OCI-M1 (cell line): ENCODE data around the gene PKP3.
"Not testable (repeated sequence)": the region's sequence is repeated elsewhere in the genome, so short reads cannot be mapped to it uniquely, and the experiment has no call there.

Source experiments
- DNase-seq: peaks from one replicate; lab custom pipeline; 2025; lab: John Stamatoyannopoulos, UW

The PKP3 gene

DNA sequence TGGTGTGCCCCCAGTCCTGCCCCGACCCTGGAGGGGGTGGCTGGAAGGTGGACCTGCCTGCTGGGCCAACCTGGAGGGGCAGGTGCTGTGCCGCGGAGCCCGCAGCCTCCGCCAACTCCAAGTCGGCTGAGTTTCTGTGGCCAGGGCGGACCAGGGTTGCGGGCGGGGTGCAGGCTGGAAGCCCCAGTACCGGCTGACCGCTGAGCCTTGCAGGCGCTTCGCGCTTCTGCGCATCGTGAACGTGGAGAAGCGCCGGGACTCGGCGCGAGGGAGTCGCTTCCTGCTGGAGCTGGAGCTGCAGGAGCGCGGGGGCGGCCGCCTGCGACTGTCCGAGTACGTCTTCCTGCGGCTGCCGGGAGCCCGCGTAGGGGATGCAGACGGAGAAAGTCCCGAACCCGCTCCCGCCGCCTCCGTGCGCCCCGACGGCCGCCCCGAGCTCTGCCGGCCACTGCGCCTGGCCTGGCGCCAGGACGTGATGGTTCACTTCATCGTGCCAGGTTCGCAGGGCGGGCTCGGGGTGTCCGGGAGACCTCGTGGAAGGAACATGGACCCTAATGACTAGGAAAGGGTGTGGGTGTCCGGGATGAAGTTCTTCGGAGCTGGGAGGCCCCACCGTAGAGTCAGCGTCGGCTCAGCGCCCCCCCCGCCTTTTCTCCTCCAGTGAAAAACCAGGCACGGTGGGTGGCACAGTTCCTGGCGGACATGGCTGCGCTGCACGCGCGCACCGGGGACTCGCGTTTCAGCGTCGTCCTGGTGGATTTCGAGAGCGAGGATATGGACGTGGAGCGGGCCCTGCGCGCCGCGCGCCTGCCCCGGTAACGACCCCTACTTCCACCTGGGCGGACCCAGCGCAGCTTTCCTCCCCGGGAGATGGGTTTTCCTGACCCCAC is 14.6 kb upstream of the PKP3 start:
- no peak for DNase-seq

DNA sequence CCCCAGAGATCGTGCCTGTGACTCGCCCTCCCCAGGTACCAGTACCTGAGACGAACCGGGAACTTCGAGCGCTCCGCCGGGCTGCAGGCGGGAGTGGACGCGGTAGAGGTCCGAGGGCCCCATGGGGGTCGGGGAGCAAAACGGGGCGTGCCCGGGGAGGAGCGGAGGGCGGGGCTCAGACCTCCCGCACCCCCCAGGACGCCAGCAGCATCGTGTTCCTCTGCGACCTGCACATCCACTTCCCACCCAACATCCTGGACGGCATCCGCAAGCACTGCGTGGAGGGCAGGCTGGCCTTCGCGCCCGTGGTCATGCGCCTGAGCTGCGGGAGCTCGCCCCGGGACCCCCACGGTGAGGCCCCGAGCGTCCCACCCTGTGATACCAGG is 13.9 kb upstream of the PKP3 start:
- DNase-seq: no peak

DNA sequence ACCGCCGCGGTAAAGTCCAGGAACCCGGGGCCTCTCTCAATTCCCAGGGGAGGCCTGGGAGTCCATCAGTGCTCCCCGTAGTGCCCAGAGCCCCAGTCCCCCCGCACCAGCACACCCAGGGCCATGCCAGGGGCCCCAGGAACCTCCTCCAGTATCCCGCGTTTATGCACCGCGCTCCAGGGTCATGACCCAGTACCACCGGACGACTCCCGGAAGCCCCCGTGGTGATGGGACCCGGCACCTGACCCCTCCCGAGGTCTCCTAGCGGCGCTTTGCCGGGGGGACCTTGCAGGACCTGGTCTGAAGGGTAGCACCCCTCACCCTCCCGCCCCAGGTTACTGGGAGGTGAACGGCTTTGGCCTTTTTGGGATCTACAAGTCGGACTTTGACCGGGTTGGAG is 13.5 kb upstream of the PKP3 start:
- DNase-seq: no peak

DNA sequence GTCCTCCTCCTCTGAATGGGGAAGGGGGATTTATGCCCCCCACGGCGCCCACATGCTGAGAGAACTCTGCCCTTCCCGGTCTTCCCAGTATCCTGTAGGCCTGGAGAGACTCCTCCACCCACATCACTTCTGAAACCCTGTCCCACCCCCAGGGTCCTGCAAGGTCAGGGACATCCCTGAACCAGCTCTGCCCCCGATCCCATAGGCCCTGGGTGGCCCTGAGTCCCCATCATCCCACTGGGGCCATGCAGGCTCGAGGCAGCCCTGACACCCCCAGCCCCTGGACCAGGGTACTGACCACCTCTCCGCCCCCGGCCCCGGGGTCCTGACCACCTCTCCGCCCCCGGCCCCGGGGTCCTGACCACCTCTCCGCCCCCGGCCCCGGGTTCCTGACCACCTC is 13.0 kb upstream of the PKP3 start:
- no peak for DNase-seq

DNA sequence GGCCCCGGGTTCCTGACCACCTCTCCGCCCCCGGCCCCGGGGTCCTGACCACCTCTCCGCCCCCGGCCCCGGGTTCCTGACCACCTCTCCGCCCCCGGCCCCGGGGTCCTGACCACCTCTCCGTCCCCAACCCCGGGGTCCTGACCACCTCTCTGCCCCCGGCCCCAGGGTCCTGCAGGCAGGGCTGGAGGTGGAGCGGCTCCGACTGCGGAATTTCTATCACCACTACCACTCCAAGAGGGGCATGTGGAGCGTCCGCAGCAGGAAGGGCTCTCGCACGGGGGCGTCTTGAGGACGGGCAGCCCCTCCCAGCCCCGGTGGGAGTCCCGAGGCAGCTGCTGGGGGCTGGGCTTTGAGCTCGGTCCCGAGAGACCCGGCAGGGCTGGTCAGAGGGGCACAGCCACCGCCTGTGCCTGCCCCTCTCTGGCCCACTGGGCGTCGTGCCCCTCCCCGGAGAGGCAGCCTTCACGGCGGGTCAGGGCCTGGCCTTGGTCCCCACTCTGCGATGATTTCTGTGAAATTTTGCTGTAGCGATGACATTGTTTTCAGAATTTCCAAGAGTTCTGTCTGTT is 12.4 kb upstream of the PKP3 start:
- no peak for DNase-seq

DNA sequence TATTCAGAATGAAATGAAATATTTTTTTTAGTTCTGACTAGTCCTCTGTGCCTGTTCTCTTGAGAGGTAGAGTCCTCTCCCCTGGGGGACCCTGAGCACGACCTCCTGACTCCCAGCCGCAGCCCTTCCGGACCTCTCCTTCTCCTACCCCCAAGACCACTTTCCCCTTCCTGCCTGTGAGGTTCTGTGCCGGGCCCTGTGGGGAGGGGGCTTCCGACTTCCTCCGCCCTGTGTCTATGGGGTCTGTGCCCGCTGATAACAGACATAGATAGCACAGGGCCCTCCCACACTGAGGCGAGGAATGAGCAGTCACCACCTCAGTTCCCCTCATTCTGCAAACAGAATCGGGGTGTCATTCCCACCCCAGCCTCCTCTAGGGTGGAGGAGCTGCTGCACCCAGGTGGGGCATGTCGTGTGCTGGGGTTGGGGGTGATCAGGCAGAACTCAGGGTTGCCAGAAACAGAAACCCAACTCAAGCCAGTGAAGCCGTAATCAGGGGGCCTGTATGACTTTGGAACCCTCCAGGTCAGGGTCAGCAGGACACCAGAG is 11.9 kb upstream of the PKP3 start:
- DNase-seq: no peak

DNA sequence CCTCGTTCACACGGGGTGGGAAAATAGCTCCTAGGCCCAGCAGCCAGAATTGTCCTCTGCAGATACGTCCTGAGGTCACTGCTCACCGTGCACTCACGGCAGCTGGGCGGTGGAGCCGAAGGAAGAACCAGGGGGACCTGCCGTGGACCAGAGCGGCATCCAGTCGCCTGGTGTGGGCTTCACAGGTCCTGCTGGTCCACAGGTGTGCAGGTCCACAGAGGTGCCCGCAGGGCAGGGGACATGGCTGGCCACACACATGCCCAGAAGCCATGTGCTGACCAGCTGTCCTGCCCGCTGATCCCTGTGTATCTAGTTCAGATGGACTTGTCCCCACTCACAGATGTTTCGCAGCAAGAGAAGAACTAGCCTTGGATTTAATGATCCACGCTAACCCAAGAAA is 10.6 kb upstream of the PKP3 start:
- DNase-seq: no peak

DNA sequence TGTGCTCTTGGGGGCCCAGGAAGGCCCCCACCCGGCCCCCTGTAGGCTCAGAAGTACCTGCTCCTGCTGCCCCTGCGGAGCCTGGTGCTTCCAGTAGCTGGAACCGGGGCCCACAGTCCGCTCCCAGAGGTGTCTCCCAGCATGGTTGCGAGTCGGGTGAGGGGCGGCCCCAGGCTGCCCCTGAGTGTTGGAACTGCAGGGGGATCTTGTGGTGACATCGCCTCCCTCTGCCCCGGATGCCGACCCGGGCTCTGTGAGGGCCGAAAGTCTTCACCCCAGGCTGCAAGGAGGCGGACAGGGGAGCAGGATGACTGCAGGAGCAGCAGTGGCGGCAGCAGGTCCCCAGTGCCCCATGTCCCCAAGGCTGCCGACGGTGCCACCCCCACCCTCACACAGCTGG is 9.5 kb upstream of the PKP3 start:
- no peak for DNase-seq

DNA sequence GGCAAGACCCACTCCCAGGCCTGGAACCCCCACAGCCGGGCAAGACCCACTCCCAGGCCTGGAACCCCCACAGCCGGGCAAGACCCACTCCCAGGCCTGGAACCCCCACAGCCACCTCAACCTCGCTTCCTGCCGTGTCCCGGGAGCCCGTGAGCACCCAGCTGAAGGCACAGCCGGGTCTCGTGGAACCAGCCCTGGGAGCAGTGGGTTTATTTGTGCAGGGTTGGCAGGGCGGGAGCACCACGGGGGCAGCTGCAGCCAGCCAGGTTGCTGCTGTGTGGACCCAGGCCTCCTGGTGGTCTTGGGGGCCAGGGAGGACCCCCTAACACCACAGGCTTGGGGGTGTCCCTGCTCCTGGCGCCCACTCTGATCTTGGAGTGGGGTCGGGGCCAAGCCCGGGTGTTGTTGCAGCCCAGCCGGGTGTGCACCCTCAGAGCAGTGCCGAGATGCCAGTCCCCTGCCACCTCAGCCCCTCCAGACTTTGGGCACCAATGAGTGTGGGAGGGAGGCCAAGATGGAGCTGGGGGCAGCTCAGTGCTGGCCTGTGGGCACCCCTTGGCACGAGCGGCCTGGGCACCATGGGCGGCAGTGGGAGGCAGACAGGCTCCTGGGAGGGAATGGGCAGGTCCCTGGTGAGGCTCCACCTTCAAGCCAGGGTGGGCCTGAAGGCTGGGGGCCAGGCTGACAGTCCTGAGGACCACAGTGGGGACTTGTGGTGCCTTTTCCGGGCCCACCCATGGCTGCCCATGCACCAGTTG is 8.2 kb upstream of the PKP3 start:
- no peak for DNase-seq

DNA sequence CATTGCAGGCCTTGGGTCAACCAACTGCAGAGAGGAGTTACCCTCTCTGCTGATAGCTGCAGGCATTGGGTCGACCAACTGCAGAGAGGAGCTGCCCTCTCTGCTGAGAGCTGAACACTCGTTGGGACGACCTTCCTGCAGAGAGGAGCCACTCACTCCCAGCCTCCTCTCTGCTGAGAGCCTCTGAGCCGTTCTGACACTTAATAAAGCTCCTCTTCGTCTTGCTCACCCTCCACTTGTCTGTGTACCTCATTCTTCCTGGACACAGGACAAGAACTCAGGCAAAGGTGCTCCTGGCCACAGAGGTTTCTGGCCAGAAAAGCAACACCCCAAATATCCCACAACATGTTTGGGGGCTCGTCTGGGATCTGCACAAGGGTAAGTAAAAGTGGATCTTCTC is 7.5 kb upstream of the PKP3 start:
- no peak for DNase-seq

DNA sequence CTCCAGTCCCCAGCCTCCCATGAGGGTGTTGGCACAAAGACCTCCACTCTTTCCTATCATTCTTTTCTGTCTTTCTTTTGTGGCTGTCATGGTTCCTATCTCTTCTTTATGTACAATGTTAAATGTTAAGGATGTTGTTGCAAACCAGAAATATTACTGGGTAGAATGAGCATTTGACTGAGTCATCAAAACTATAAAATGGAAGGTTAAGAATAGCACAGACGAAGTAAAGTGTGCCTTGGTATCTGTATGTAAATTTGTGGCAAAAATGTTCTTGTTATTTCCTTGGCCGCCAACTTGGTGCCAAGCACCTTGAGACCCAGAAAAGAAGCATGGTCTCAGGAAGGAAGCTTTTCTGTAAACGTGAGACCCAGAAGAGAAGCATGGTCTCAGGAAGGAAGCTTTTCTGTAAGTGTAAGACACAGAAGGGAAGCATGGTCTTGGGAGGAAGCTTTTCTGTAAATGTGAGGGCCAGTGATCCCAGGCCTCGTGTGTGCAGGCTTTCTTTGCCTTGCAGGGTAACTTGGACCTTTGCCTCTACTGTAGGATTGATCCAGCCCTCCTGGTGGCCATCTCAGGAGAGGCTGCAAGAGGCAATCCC is 6.7 kb upstream of the PKP3 start:
- no peak for DNase-seq

DNA sequence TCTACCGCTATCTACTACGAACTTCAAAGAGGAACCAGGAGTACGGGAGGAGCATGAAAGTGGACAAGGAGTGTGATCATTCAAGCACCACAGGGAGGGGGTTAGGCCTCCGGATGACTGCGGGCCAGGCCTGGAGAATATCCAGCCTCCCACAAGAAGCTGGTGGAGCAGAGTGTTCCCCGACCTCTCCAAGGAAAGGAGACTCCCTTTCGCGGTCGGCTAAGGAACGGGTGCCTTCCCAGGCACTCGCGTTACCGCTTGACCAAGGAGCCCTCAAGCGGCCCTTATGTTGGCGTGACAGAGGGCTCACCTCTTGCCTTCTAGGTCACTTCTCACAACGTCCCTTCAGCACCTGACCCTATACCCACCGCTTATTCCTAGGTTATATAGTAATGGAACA is 4.6 kb upstream of the PKP3 start:
- DNase-seq: not testable (repeated sequence)

DNA sequence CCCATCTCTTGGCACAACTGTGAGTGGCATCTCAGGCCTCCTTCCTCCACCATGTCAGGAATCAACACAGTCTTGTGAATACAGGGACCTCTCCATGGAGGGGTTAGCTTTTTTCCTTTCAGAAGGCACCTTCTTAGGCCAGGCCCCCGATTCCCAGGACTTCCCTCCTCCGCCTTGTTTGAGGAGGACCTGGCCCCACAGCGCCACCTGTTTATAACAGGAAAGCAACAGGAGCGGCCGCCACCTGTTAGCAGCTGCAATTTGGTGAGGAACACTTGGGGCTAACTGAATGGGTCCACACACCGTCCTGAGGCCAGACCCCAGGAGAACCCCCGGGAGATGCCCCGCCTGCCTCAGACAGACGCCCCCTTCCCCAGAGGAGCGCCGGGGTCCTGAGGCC is 3.8 kb upstream of the PKP3 start:
- DNase-seq: no peak

DNA sequence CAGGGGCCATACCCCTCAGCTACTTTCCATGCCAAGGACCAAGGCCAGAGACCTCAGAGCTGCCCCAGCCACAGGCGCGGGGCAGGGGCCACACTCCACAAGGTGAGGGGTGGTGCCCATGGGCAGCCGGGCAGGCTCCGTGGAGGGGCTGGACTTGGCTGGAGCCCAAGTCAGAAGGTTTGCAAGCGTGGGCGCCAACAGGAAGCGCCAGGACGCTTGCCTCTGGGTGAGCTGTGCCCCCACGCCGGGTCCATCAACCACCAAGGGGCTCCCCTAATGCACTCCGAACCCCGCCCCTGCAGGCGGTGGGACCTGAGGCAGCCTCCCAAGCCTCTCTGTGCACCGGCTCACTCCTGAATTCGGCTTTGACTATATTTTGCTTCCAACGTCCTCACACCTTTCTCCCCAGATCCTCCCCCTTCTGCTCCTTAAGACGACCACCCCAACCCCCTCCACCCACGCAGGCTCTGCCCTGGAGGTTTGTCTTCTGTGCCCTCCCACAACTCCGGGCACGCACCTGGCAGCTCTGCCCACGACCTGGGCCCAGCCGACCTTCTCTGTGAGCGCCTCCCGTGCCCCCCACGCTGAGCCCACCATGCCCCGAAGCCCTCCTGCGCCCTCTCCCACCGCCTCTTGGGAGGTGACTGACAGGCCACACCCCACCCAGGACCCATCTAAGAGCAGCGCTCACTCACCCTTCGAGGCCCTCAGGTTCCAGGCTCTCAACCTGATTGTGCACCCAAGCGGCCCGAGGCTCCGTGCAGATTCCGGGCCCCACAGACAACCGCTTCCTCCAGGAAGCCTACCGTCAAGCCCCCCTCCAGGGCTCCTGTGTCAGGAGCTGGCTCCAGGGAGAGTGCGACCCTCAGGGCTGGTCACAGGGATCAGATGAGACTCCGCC is 2.6 kb upstream of the PKP3 start:
- no peak for DNase-seq

DNA sequence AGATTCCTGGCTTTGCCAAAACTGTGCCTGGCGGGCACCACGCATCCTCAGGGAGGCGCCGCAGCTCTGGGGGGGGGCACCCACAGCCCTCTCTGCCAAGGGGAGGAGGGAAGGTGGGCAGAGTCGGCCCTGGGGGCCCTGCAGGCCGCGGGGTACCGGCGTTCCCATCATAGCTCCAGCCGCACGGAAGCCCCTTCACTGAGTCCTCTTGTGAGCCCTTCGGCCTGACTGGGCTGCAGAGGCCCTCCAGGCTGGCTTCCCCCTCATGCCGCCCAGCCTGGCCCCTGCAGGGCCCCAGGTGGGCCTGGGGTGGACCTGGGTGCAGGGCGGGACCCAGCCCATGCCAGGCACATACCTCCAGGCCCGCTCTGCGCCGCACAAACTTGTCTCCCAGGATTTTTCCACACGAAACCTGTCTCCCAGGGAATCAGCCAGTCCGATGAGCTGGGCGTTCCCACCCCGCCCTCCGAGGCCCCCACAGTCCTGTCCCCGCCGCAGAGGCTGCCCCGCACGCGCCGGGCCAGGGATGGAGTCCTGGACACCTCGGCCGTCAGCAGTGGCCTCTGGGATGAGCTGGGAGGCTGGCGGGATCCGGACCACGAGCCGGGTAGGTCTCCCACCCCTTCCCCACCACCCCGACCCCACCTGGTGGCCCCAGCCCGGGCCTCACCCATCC is 1.8 kb upstream of the PKP3 start:
- DNase-seq: no peak

DNA sequence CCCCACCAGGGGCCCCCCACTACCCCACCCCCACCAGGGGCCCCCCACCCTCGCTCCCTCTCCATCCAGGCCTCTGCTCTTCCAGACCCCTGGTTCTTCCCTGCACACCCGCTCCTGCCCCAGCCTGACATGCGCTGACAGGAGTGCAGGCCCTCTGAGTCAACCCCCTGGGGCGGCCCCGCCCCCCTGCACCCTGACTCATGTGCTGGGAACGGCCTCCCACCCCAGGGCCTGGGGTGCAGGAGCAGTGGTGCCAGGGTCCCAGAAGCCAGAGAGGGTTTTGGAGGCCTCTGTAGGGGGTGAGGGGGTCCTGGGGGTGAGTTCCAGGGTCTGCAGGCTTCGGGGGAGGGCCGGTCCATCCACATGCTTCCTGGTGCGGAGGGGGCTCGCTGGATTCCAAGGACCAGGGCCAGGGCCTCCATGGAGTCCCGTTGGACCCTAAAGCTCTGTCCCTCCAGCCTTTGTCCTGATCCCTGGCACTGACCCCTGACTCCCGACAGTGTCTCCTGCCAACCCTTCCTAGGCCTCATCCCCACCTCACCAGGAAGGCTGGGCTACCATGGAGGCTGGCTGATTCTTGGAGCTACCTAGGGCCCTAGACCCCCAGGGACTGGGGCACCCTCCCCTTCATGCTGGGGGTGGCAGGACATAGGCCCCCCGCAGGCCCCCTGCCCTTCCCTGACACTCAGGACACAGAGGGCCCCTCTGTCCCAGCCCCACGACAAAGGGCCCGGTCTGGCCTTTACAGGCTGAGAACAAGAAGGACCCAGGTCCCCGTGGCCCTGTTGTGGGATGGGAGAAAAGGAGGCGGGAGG is 583 bp upstream of the PKP3 start:
- no peak for DNase-seq

DNA sequence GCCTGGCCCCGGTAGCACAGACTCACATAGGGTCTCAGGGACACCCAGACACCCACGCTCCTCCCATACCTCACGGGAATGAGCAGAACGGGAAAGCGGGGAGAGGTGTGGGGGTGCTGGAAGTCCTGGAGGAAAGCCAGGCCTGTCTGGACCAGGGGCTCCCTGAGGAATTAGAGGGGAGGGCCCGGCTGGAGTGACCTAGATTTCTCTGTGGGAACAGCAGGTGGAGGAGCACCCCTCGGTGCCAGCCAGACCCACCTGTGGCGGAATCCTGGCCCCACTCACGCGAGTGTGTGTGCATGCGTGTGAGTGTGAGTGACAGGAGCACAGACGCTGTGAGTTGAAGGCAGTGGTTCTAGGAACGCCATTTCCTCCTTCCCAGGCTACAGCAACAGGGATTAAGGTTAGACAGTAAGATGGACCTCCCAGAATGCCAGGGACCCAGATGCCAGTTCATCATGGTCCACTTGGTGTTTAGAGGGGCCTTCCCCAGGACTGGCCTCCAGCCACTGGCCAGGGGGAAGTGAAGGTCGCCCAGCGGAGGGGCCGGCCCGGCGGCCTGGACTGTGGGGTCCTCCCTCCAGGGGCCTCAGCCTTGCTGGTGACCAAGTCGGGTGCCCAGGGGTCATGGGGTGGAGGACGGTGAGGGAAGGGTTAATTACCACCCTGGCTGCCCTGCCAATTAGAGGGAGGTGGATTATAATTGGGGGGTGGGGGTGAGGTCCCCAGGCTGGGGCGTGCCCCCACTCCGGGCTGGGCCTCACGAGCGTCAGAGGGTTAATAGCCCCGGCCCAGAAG is 1.0 kb downstream of the PKP3 start:
- no peak for DNase-seq

DNA sequence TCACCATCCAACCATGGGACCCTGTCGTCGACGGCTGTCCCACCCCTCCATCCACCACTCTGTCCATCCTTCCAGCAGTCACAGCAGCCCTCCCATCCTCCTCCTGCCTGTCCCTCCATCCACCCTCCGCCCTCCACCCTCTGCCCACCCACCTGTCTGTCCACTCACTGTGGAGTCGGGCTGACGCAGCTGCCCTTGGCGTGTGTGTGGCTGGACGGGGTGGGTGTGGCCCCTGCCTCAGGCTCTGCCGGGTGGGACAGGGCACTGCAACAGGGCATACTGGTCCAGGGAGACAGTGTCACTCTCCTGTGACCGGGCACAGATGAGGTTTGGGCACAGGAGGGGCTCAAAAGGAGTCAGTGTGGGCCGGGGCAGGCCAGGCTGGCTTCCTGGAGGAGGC is 1.9 kb downstream of the PKP3 start:
- no peak for DNase-seq

DNA sequence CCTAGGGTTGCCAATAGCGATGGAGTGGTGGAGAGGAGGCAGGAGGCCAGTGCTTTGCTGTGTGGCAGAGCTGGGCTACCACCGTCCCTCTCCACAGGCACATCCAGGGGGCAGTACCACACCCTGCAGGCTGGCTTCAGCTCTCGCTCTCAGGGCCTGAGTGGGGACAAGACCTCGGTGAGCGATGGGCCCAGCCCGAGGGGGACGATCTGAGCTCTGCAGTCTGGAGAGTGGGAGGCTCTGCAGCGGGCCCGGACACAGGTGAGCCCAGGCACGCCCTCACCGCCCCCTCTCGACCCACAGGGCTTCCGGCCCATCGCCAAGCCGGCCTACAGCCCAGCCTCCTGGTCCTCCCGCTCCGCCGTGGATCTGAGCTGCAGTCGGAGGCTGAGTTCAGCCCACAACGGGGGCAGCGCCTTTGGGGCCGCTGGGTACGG is 2.5 kb downstream of the PKP3 start:
- no peak for DNase-seq
